ENCODE data around the gene CRABP2. TPM values are rescaled to one million over a fixed set of nuclear protein-coding genes. Genes with fewer than 3 reads are reported as not detected.

Gene CRABP2
- total and polyA plus RNA-seq, 2 donors (not counting 1 experiment from before 2014, with no cell fraction given) = 0.89 to 1.2 TPM

GRCh38 chr1:156700736-156701531 lies 4.4 kb downstream of the CRABP2 start:
- WGBS (ENCODE audit: insufficient coverage) = 81% methylated on average over 4 of the region's 8 CpGs
- no peak overlapping the region for H3K27ac Mint-ChIP-seq
- ChIA-PET CTCF (interaction anchor here (1.2 kb wide), 2 partner anchors 11 to 13 kb away, joined by 3 to 10 read pairs; no protein-coding TSS in a partner anchor), POLR2A (no interaction called here)
- Histone ChIP-seq H3K27ac (ENCODE audit: low read length in 2 of 2) (no peak overlapping the region), H3K36me3 (replicated peaks in 1 of 2; ENCODE audit: control extremely low read depth in 1 of 2, control insufficient read depth in 1 of 2, extremely low read depth in 1 of 2, insufficient read depth in 2 of 2, low read length in 1 of 2) (no peaks in the 10 kb centered on the region), H3K4me1 (ENCODE audit: control insufficient read depth in 2 of 2, insufficient read depth in 2 of 2, low read length in 2 of 2) (peaks cover 18 to 22% of the 10 kb centered on the region in 2 donors), H3K9me3 (ENCODE audit: control extremely low read depth in 1 of 3, control insufficient read depth in 2 of 3, insufficient read depth in 1 of 3, low read length in 2 of 3) (peaks cover 0 to 3% (median 0%) of the 10 kb centered on the region in 3 donors), H4K20me1 (ENCODE audit: control insufficient read depth, insufficient read depth, low read length, poor library complexity, severe bottlenecking) (peaks cover 7% of the 10 kb centered on the region), H3K27me3 (replicated peaks in 1 of 4; ENCODE audit: control extremely low read depth in 1 of 4, control insufficient read depth in 3 of 4, insufficient read depth in 4 of 4, low read length in 3 of 4) (peaks cover 3 to 69% (median 36%) of the 10 kb centered on the region in 4 experiments), H3K9ac (ENCODE audit: low read length) (no peak overlapping the region), H3K79me2 (ENCODE audit: control insufficient read depth, insufficient read depth, low read length) (no peaks in the 10 kb centered on the region), H3K4me2 (replicated peaks; ENCODE audit: low read depth, low read length, poor library complexity, severe bottlenecking) (no peak overlapping the region), H3K4me3 (ENCODE audit: control extremely low read depth in 1 of 5, extremely low read depth in 1 of 5, insufficient read depth in 1 of 5, low read depth in 2 of 5, low read length in 4 of 5) (no peak overlapping the region), H2AFZ (ENCODE audit: insufficient read depth, low read depth, low read length, poor library complexity, severe bottlenecking) (no peak overlapping the region)
- intact Hi-C loops (cut with micrococcal nuclease) = no loop called here
- no peak overlapping the region for H3K4me3 Mint-ChIP-seq
- peaks cover 21% of the 10 kb centered on the region for H3K4me1 Mint-ChIP-seq
- H3K9me3 Mint-ChIP-seq (ENCODE audit: insufficient read depth) = no peaks in the 10 kb centered on the region
- no peak for TF ChIP-seq CTCF (IDR thresholded peaks at IDR 0.05)
- no peak for TF ChIP-seq EZH2 (IDR thresholded peaks at IDR 0.05; ENCODE audit: borderline replicate concordance, insufficient read depth, low read depth, low read length, poor library complexity, severe bottlenecking)
- peaks cover 51% of the 10 kb centered on the region for H3K27me3 Mint-ChIP-seq
- ATAC-seq (ENCODE audit: low read depth) (no peak), DNase-seq (no peak)

- ATAC-seq (ENCODE audit: low read depth) (no peak), DNase-seq (no peak)
- Mint-ChIP-seq H3K4me3 (no peak overlapping the region), H3K9me3 (ENCODE audit: insufficient read depth) (no peaks in the 10 kb centered on the region), H3K27me3 (peaks cover 51% of the 10 kb centered on the region), H3K4me1 (peaks cover 3% of the 10 kb centered on the region), H3K27ac (peak overlapping the region; percentile 41)
- POLR2A ChIA-PET = no interaction called here
- CTCF ChIA-PET = interaction anchor here (0.7 to 3.4 kb wide), 3 partner anchors 9 to 26 kb away, joined by 3 to 12 read pairs (median 3); no protein-coding TSS in a partner anchor
- 83% methylated on average over 1 of the region's 1 CpG for WGBS (ENCODE audit: insufficient coverage)
- Histone ChIP-seq H3K4me2 (replicated peaks; ENCODE audit: low read depth, low read length, poor library complexity, severe bottlenecking) (no peak overlapping the region), H3K4me1 (ENCODE audit: control insufficient read depth in 2 of 2, insufficient read depth in 2 of 2, low read length in 2 of 2) (peaks cover 0 to 3% of the 10 kb centered on the region in 2 donors), H3K27ac (ENCODE audit: low read length in 2 of 2) (no peak overlapping the region), H3K27me3 (replicated peaks in 1 of 4; ENCODE audit: control extremely low read depth in 1 of 4, control insufficient read depth in 3 of 4, insufficient read depth in 4 of 4, low read length in 3 of 4) (peaks cover 2 to 58% (median 27%) of the 10 kb centered on the region in 4 experiments), H3K79me2 (ENCODE audit: control insufficient read depth, insufficient read depth, low read length) (no peaks in the 10 kb centered on the region), H3K9me3 (ENCODE audit: control extremely low read depth in 1 of 3, control insufficient read depth in 2 of 3, insufficient read depth in 1 of 3, low read length in 2 of 3) (peaks cover 0 to 3% (median 0%) of the 10 kb centered on the region in 3 donors), H4K20me1 (ENCODE audit: control insufficient read depth, insufficient read depth, low read length, poor library complexity, severe bottlenecking) (no peaks in the 10 kb centered on the region), H2AFZ (ENCODE audit: insufficient read depth, low read depth, low read length, poor library complexity, severe bottlenecking) (no peak overlapping the region), H3K4me3 (ENCODE audit: control extremely low read depth in 1 of 5, extremely low read depth in 1 of 5, insufficient read depth in 1 of 5, low read depth in 2 of 5, low read length in 4 of 5) (no peak overlapping the region), H3K36me3 (replicated peaks in 1 of 2; ENCODE audit: control extremely low read depth in 1 of 2, control insufficient read depth in 1 of 2, extremely low read depth in 1 of 2, insufficient read depth in 2 of 2, low read length in 1 of 2) (no peaks in the 10 kb centered on the region), H3K9ac (ENCODE audit: low read length) (no peak overlapping the region)
- no peak for TF ChIP-seq EZH2 (IDR thresholded peaks at IDR 0.05; ENCODE audit: borderline replicate concordance, insufficient read depth, low read depth, low read length, poor library complexity, severe bottlenecking)
- intact Hi-C loops (cut with micrococcal nuclease) = no loop called here
Measured at GRCh38 chr1:156698995-156699394, 6.4 kb downstream of the CRABP2 start.
